ENCODE results near the gene NLGN3.

NLGN3 gene

GRCh38 chrX:71100581-71101505 lies 43.8 kb upstream of the NLGN3 start:
- Histone ChIP-seq H3K4ac (ENCODE audit: low read depth in 1 of 2, low read length in 2 of 2) (no peak overlapping the region), H3K4me2 (ENCODE audit: low read length, poor library complexity, severe bottlenecking) (no peak overlapping the region), H3K4me3 (ENCODE audit: insufficient read depth in 1 of 2, low read depth in 1 of 2, low read length in 2 of 2) (no peak overlapping the region), H4K91ac (ENCODE audit: low read length) (no peak overlapping the region), H3K4me1 (ENCODE audit: control insufficient read depth, insufficient read depth, low read depth, low read length) (peaks cover 6% of the 10 kb centered on the region), H3K79me1 (replicated peaks; ENCODE audit: low read length, poor library complexity, severe bottlenecking) (no peaks in the 10 kb centered on the region), H3K27me3 (ENCODE audit: control insufficient read depth in 1 of 2, insufficient read depth in 1 of 2, low read length in 2 of 2) (peaks cover 12 to 45% of the 10 kb centered on the region in 2 experiments), H4K8ac (ENCODE audit: low read length) (no peak overlapping the region), H2BK5ac (ENCODE audit: low read depth, low read length, poor library complexity, severe bottlenecking) (no peak overlapping the region), H3K14ac (ENCODE audit: low read length in 2 of 2) (no peak overlapping the region), H2BK12ac (ENCODE audit: low read length in 2 of 2) (no peak overlapping the region), H2AK5ac (ENCODE audit: low read length, severe bottlenecking) (no peak overlapping the region), H3K36me3 (ENCODE audit: control insufficient read depth in 1 of 2, insufficient read depth in 2 of 2, low read depth in 1 of 2, low read length in 2 of 2) (no peaks in the 10 kb centered on the region), H3K23ac (ENCODE audit: low read length in 2 of 2) (no peak overlapping the region), H3K9ac (ENCODE audit: low read length) (no peak overlapping the region), H2BK15ac (ENCODE audit: low read depth, poor library complexity, severe bottlenecking) (no peak overlapping the region), H2AFZ (ENCODE audit: low read depth, low read length) (no peak overlapping the region), H3K27ac (ENCODE audit: low read length, poor library complexity, severe bottlenecking) (no peak overlapping the region), H3K18ac (ENCODE audit: low read depth in 1 of 2, low read length in 2 of 2) (no peak overlapping the region), H2BK120ac (ENCODE audit: low read depth, low read length) (no peak overlapping the region), H3K9me3 (ENCODE audit: control insufficient read depth, low read length) (no peaks in the 10 kb centered on the region)
- no peak for DNase-seq
- 75% methylated on average over 31 of the region's 31 CpGs for WGBS

DNA sequence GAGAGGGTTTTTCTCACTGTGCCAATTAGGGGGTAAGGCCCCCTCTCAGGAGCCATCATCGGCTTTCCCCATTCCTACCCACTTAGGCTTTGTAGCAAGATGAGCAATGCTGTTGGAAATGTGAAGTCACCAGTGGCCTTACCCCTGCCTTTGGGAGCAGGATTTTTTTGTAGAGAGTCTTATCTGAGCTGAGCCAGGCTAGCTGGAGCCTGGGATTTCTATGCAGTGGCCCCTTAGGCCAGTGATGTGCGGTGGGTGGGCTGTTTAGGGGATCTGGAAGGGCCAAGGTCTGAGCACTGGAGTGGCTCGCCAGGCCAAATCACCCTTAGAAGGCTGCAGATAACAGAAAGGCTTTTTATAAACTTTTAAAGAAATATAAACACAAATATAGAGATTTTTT lies 42.3 kb upstream of the NLGN3 start:
- Histone ChIP-seq H3K14ac (ENCODE audit: low read length in 2 of 2) (no peak overlapping the region), H3K9ac (ENCODE audit: low read length) (no peak overlapping the region), H3K4me2 (ENCODE audit: low read length, poor library complexity, severe bottlenecking) (no peak overlapping the region), H3K27me3 (ENCODE audit: control insufficient read depth in 1 of 2, insufficient read depth in 1 of 2, low read length in 2 of 2) (peaks cover 12 to 38% of the 10 kb centered on the region in 2 experiments), H3K4ac (ENCODE audit: low read depth in 1 of 2, low read length in 2 of 2) (no peak overlapping the region), H2AK5ac (ENCODE audit: low read length, severe bottlenecking) (no peak overlapping the region), H2BK120ac (ENCODE audit: low read depth, low read length) (no peak overlapping the region), H2BK12ac (ENCODE audit: low read length in 2 of 2) (no peak overlapping the region), H2AFZ (ENCODE audit: low read depth, low read length) (no peak overlapping the region), H4K91ac (ENCODE audit: low read length) (no peak overlapping the region), H3K36me3 (ENCODE audit: control insufficient read depth in 1 of 2, insufficient read depth in 2 of 2, low read depth in 1 of 2, low read length in 2 of 2) (no peaks in the 10 kb centered on the region), H3K79me1 (replicated peaks; ENCODE audit: low read length, poor library complexity, severe bottlenecking) (no peaks in the 10 kb centered on the region), H3K23ac (ENCODE audit: low read length in 2 of 2) (no peak overlapping the region), H3K4me3 (ENCODE audit: insufficient read depth in 1 of 2, low read depth in 1 of 2, low read length in 2 of 2) (no peak overlapping the region), H2BK5ac (ENCODE audit: low read depth, low read length, poor library complexity, severe bottlenecking) (no peak overlapping the region), H3K27ac (ENCODE audit: low read length, poor library complexity, severe bottlenecking) (no peak overlapping the region), H3K18ac (ENCODE audit: low read depth in 1 of 2, low read length in 2 of 2) (peak overlapping the region in 1 of 2 experiments; percentile 75), H4K8ac (ENCODE audit: low read length) (no peak overlapping the region), H2BK15ac (ENCODE audit: low read depth, poor library complexity, severe bottlenecking) (no peak overlapping the region), H3K4me1 (ENCODE audit: control insufficient read depth, insufficient read depth, low read depth, low read length) (peaks cover 4% of the 10 kb centered on the region), H3K9me3 (ENCODE audit: control insufficient read depth, low read length) (no peaks in the 10 kb centered on the region)
- no peak for DNase-seq
- no CpG with 5 or more reads among the region's 3 CpGs for whole genome bisulfite sequencing

DNA sequence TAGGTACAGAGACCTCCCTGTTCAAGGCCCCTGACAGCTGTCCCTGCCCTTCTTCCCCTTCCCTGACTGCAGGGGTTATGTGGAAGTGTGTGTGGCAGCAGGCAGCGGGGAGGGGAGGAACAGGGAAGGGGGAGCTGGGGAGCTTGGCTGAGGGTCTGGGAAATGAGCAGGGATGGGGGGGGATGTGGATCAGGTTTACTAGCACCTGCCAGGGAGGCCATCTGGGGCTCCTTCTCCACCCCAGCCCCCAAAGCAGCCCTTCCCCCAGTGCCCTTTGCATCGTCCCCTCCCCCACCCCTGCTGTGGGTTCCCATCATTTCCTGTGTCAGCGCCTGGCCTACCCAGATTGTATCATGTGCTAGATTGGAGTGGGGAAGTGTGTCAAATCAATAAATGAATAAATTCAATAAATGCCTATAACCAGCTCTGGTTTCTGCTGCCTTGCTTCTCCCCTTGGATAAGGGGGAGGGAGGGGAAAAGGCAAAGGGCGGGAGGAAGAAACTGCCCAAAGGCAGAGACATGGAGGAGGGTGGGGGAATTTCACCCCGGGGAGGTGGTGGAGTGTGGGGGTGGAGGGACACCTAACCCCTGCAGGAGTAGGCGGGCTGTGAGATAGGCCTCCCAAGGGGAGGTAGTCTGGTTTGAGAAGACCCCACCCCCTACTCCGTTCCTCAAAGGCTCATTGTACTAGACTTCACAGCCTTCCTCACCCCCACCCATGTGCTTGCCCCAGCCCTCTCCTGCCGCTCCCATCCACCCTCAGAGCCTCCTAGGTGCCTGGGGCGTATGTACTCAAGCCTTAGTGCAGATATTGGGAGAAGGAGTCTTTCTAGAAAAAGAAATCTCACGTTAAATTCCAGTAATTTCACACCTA lies 41.3 kb upstream of the NLGN3 start:
- H3K9me3 ChIP-seq (ENCODE audit: control insufficient read depth, low read length): no peaks in the 10 kb centered on the region
- no peak overlapping the region for H3K4me2 ChIP-seq (ENCODE audit: low read length, poor library complexity, severe bottlenecking)
- no peak overlapping the region for H2AK5ac ChIP-seq (ENCODE audit: low read length, severe bottlenecking)
- peaks cover 4% of the 10 kb centered on the region for H3K4me1 ChIP-seq (ENCODE audit: control insufficient read depth, insufficient read depth, low read depth, low read length)
- no peak overlapping the region for H3K27ac ChIP-seq (ENCODE audit: low read length, poor library complexity, severe bottlenecking)
- no peak overlapping the region for H2BK5ac ChIP-seq (ENCODE audit: low read depth, low read length, poor library complexity, severe bottlenecking)
- no peaks in the 10 kb centered on the region for H3K79me1 ChIP-seq (replicated peaks; ENCODE audit: low read length, poor library complexity, severe bottlenecking)
- peak overlapping the region; percentile 23 for H2BK15ac ChIP-seq (ENCODE audit: low read depth, poor library complexity, severe bottlenecking)
- WGBS: 40% methylated on average over 1 of the region's 10 CpGs
- no peak overlapping the region for H3K4me3 ChIP-seq (ENCODE audit: insufficient read depth in 1 of 2, low read depth in 1 of 2, low read length in 2 of 2)
- H3K14ac ChIP-seq (ENCODE audit: low read length in 2 of 2): no peak overlapping the region
- peak overlapping the region; percentile 81 to 87 for H3K4ac ChIP-seq (ENCODE audit: low read depth in 1 of 2, low read length in 2 of 2)
- H3K9ac ChIP-seq (ENCODE audit: low read length): no peak overlapping the region
- no peaks in the 10 kb centered on the region for H3K36me3 ChIP-seq (ENCODE audit: control insufficient read depth in 1 of 2, insufficient read depth in 2 of 2, low read depth in 1 of 2, low read length in 2 of 2)
- H2AFZ ChIP-seq (ENCODE audit: low read depth, low read length): no peak overlapping the region
- peak overlapping the region; percentile 75 for H4K91ac ChIP-seq (ENCODE audit: low read length)
- H4K8ac ChIP-seq (ENCODE audit: low read length): peak overlapping the region; percentile 94
- no peak for DNase-seq
- H2BK12ac ChIP-seq (ENCODE audit: low read length in 2 of 2): peak overlapping the region; percentile 54 to 83
- peak overlapping the region; percentile 80 to 86 for H3K18ac ChIP-seq (ENCODE audit: low read depth in 1 of 2, low read length in 2 of 2)
- H3K27me3 ChIP-seq (ENCODE audit: control insufficient read depth in 1 of 2, insufficient read depth in 1 of 2, low read length in 2 of 2): peaks cover 12 to 40% of the 10 kb centered on the region in 2 experiments
- H2BK120ac ChIP-seq (ENCODE audit: low read depth, low read length): peak overlapping the region; percentile 79
- H3K23ac ChIP-seq (ENCODE audit: low read length in 2 of 2): no peak overlapping the region

DNA sequence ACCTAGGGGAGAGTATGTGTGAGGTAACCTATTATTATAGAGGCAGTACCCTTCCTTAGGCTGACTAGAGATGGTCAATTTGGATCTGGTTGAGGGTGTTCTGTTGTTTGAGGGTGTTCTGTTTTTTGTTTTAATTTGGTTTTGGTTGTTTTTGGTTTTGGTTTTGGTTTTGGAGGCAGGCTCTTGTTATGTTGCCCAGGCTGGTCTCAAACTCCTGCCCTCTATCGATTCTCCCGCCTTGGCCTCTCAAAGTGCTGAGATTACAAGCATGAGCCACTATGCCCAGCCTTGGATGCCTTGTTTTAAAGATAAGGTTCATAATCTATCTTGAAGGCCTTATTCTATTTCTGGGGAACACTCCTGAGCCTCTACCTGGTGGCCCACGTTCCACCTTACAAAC lies 39.0 kb upstream of the NLGN3 start:
- Histone ChIP-seq H4K8ac (ENCODE audit: low read length) (no peak overlapping the region), H3K36me3 (ENCODE audit: control insufficient read depth in 1 of 2, insufficient read depth in 2 of 2, low read depth in 1 of 2, low read length in 2 of 2) (no peaks in the 10 kb centered on the region), H3K18ac (ENCODE audit: low read depth in 1 of 2, low read length in 2 of 2) (no peak overlapping the region), H3K9ac (ENCODE audit: low read length) (no peak overlapping the region), H2BK15ac (ENCODE audit: low read depth, poor library complexity, severe bottlenecking) (no peak overlapping the region), H3K9me3 (ENCODE audit: control insufficient read depth, low read length) (peaks cover 2% of the 10 kb centered on the region), H3K27me3 (ENCODE audit: control insufficient read depth in 1 of 2, insufficient read depth in 1 of 2, low read length in 2 of 2) (peaks cover 5 to 53% of the 10 kb centered on the region in 2 experiments), H3K4me3 (ENCODE audit: insufficient read depth in 1 of 2, low read depth in 1 of 2, low read length in 2 of 2) (no peak overlapping the region), H3K23ac (ENCODE audit: low read length in 2 of 2) (no peak overlapping the region), H3K14ac (ENCODE audit: low read length in 2 of 2) (no peak overlapping the region), H3K79me1 (replicated peaks; ENCODE audit: low read length, poor library complexity, severe bottlenecking) (no peaks in the 10 kb centered on the region), H2BK120ac (ENCODE audit: low read depth, low read length) (no peak overlapping the region), H4K91ac (ENCODE audit: low read length) (no peak overlapping the region), H2AK5ac (ENCODE audit: low read length, severe bottlenecking) (no peak overlapping the region), H3K4me2 (ENCODE audit: low read length, poor library complexity, severe bottlenecking) (no peak overlapping the region), H2AFZ (ENCODE audit: low read depth, low read length) (no peak overlapping the region), H3K4me1 (ENCODE audit: control insufficient read depth, insufficient read depth, low read depth, low read length) (peaks cover 4% of the 10 kb centered on the region), H2BK12ac (ENCODE audit: low read length in 2 of 2) (no peak overlapping the region), H3K4ac (ENCODE audit: low read depth in 1 of 2, low read length in 2 of 2) (no peak overlapping the region), H3K27ac (ENCODE audit: low read length, poor library complexity, severe bottlenecking) (no peak overlapping the region), H2BK5ac (ENCODE audit: low read depth, low read length, poor library complexity, severe bottlenecking) (no peak overlapping the region)
- DNase-seq: no peak
- 100% methylated on average over 1 of the region's 3 CpGs for WGBS
